ENCODE measurements around the gene WDR55.
"Not testable (repeated sequence)": the region's sequence is repeated elsewhere in the genome, so short reads cannot be mapped to it uniquely, and the experiment has no call there.

Gene WDR55

DNA sequence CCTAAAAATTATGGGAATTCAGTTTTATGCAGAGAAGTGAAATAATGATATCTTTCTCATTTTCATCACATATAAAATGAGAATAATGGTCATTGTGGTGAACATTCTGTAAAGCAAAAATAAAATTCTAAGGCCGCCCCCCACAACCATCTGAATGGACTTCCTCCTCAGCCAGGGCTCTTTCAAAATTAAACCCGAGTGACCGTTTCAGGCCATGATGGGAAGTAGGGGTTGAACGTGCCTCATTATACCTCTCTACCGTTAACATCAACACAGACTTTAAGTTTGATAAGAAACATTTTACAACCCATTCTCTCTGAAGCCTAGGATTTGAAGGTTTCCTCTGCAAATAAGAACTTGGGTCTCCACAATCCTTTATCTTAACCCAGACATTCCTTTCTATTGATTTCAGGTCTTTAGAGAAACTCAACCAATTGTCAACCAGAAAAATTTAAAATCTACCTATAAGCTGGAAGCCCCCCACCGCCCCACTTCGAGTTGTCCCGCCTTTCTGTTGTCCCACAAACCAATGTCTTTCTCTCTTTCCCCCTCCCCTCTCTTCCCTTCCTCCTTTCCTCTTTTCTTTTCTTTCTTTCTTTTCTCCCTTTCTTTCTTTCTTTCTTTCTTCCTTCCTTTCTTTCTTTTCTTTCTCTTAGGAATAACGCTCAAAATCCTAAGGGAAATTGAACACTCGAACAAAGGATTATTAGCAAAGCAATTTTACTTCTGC is 27.2 kb upstream of the WDR55 start:
- no peak for DNase-seq (ENCODE audit: low spot score)
- TF ChIP-seq, protein P1, sequence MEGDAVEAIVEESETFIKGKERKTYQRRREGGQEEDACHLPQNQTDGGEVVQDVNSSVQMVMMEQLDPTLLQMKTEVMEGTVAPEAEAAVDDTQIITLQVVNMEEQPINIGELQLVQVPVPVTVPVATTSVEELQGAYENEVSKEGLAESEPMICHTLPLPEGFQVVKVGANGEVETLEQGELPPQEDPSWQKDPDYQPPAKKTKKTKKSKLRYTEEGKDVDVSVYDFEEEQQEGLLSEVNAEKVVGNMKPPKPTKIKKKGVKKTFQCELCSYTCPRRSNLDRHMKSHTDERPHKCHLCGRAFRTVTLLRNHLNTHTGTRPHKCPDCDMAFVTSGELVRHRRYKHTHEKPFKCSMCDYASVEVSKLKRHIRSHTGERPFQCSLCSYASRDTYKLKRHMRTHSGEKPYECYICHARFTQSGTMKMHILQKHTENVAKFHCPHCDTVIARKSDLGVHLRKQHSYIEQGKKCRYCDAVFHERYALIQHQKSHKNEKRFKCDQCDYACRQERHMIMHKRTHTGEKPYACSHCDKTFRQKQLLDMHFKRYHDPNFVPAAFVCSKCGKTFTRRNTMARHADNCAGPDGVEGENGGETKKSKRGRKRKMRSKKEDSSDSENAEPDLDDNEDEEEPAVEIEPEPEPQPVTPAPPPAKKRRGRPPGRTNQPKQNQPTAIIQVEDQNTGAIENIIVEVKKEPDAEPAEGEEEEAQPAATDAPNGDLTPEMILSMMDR (IDR thresholded peaks at IDR 0.05; ENCODE audit: extremely low read depth, missing control alignments): no peak

DNA sequence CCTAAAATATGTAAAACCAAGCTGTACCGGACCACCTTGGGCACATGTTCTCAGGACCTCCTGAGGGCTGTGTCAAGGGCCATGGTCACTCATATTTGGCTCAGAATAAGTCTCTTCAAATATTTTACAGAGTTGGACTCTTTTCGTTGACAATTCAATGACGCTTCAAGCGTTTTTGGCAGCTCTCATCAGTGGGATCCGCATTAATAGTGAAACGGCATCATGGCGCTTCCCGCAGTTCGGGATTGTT is 25.9 kb upstream of the WDR55 start:
- not testable (repeated sequence) for DNase-seq (ENCODE audit: low spot score)

DNA sequence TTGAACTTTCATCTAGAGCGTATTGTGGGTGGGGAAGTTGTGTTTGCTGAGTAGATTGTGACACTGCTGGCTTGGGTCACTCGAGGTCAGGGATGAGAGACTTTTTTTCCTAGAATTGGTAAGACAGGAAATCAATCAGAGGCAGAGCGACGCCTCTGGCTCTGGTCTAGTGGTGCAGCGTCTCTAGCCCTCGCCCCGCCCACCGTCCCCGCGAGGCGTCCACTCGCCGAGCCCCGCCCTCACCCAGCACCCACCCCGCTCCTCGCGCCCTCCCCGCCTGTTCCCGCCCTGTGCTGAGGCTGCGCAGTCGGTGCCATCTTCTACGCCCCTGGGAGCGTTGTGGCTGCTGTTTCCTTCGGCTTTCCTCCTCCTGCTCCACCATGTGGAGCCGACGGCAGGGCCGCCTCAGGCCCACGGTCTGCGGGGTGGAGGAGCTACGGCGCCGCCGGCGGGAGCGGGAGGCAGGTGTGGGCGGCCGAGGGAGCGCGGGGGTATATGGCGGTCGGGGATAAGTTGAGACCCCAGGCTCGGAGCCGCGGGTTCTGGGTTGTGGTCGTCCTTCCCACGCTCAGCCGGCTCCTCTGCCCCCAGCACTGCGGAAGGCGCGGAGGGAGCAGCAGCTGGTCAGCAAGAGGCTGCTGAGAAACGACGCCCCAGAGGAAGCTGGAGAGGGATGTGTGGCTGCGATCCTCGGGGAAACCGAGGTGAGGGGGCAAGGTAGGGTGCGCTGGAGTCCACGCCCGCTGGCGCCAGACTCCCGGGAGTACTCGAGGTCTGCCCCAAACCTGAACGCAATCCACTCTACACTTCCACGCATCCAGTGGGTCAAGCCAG is 25.3 kb upstream of the WDR55 start, which contains the start of gene TMCO6:
TMCO6 (plus strand) TSS at position 304 of the 834 bp plus-strand sequence; CDS start at position 381, 77 bp downstream.
- TF ChIP-seq, protein P1 (IDR thresholded peaks at IDR 0.05; ENCODE audit: extremely low read depth, missing control alignments): peak; percentile 33
- DNase-seq (ENCODE audit: low spot score): peak; percentile 99

DNA sequence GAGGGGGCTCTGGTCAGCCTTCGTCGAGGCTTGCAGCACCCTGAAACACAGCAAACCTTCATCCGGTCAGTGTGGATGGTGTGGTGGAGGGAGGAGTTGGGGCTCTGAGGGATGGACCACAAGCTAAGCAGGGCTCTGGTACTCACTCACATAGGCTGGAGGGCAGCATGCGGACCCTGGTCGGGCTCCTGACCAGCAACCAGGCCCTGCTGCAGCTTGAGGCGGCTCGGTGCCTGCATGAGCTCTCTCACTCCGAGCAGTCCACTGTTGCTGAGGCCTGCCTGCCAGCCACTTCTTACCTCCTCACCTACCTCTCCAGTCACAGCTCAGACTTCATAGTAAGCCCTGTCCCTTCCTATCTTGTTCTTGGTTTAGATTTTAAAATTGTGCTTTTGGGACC is 23.0 kb upstream of the WDR55 start:
- TF ChIP-seq, protein P1 (IDR thresholded peaks at IDR 0.05; ENCODE audit: extremely low read depth, missing control alignments): no peak
- DNase-seq (ENCODE audit: low spot score): no peak

DNA sequence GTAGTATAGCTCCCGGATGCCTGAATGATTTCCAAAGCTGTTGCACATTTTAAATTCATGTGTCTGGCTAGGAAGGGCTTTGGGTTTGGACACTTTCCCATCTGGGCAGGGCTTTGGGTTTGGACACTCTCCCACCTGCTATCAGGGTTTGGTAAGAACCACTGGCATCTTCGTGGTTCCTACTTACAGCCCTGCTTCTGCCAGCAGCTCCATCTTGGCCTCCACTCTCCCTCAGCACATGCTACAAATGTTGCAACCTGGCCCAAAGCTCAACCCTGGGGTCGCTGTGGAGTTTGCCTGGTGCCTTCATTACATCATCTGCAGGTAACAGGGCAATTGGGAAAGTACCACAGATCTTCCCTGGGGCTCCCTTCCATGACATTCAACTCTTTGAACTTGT is 22.0 kb upstream of the WDR55 start:
- DNase-seq (ENCODE audit: low spot score): no peak
- TF ChIP-seq, protein P1 (IDR thresholded peaks at IDR 0.05; ENCODE audit: extremely low read depth, missing control alignments): no peak

DNA sequence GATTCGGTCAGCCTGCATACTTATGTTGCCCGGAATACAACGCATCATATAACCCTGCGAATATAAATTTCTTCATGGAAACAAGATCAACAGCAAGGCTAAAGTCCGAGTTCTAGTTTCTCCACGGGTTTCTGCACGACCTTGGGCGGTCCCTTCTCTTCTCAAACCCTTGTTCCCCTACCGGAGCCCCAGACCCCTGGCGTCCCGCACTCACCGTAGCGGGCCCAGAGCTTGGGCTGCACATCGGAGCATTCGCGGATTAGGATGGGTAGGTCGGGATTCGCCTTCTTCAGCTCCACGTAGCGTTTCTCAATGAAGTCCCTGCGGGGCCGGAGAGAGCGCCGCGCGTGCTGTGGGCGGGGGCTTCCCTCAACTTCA is 17.7 kb upstream of the WDR55 start:
- TF ChIP-seq, protein P1 (IDR thresholded peaks at IDR 0.05; ENCODE audit: extremely low read depth, missing control alignments): no peak
- peak; percentile 34 for DNase-seq (ENCODE audit: low spot score)

DNA sequence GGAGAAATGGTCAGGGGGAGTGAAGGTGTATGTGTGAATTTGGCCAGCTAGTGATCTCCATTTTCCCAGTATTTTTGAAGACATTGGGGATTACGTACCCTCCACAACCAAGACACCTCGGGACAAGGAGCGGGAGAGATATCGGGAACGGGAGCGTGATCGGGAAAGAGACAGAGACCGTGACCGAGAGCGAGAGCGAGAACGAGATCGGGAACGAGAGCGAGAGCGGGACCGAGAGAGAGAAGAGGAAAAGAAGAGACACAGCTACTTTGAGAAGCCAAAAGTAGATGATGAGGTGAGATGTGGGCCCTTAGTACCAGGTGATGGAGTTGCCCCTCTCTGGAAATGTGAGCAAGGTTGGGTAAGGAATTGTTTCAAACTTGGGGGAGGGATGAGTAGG is 5.8 kb upstream of the WDR55 start:
- no peak for DNase-seq (ENCODE audit: low spot score)
- TF ChIP-seq, protein P1 (IDR thresholded peaks at IDR 0.05; ENCODE audit: extremely low read depth, missing control alignments): no peak

DNA sequence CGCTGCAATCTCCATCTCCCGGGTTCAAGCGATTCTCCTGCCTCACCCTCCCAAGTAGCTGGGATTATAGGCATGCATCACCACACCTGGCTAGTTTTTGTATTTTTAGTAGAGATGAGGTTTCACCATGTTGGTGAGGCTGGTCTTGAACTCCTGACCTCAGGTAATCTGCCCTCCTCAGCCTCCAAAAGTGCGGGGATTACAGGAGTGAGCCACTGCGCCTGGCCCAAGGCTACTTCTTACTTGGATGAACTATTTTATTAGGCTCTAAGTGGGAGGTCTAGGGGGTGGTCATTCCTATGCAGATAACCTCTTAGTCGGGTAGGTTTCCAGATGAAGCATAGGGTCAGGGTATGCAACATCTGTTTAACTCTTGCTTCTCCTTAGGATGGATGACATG is 4.3 kb upstream of the WDR55 start:
- DNase-seq (ENCODE audit: low spot score): not testable (repeated sequence)
